Stimulated activated memory B cell treated with anti-CD40 and anti-IgM and Interleukin-4, amounts not matched to agents 10 μg/mL and 1 μg/mL and 100 μg/mL, for 72 hours (primary cell): ENCODE measurements around the gene RET.
A peak's percentile ranks its signal among the peaks of the same experiment; 100 is the strongest.
"Not testable (repeated sequence)": the region's sequence is repeated elsewhere in the genome, so short reads cannot be mapped to it uniquely, and the experiment has no call there.

Experiments used
- ATAC-seq: fragments of 150-1000 bp; cut with Tn5 transposase; 2 replicates; pipeline ENCODE4 v1.10.0; 2021
- H3K27ac Mint-ChIP-seq: one replicate; pipeline ENCODE4 v1.8.0; 2022; ENCODE audit warnings: mild to moderate bottlenecking, mixed read lengths
- H3K27me3 Mint-ChIP-seq: one replicate; pipeline ENCODE4 v1.8.0; 2022; ENCODE audit warnings: mixed read lengths
- H3K36me3 Mint-ChIP-seq: one replicate; pipeline ENCODE4 v1.8.0; 2022; ENCODE audit warnings: mixed read lengths
- H3K4me1 Mint-ChIP-seq: one replicate; pipeline ENCODE4 v1.8.0; 2022; ENCODE audit warnings: mixed read lengths
- H3K4me3 Mint-ChIP-seq: one replicate; pipeline ENCODE4 v1.8.0; 2022; ENCODE audit warnings: mild to moderate bottlenecking, moderate library complexity, mixed read lengths
- H3K9me3 Mint-ChIP-seq: one replicate; pipeline ENCODE4 v1.8.0; 2022; ENCODE audit warnings: mixed read lengths

Gene RET

DNA sequence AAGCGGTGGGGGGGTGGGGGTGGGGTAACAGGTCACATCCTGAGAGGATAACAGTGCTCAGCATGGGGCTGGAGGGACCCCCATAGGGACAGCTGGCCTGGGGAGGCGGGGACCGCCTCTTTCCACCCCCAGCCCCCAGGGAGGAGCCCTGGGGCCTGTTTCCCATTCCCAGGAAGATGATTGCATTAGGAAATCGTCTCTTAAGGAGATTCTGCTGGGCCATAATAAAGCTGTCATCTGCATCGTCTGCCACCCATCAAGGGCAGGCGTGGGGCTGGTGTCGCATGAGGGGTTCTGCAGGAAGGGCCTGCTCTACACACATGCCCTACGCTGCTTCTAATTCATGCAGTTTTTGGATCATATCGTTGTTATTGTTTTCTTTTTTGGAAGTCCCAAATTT, 17.2 kb downstream of the RET start:
- Mint-ChIP-seq H3K36me3 (no peaks in the 10 kb centered on the region), H3K4me1 (no peaks in the 10 kb centered on the region), H3K4me3 (no peak overlapping the region), H3K9me3 (no peaks in the 10 kb centered on the region), H3K27me3 (peaks cover 7% of the 10 kb centered on the region), H3K27ac (no peak overlapping the region)
- no peak for ATAC-seq

DNA sequence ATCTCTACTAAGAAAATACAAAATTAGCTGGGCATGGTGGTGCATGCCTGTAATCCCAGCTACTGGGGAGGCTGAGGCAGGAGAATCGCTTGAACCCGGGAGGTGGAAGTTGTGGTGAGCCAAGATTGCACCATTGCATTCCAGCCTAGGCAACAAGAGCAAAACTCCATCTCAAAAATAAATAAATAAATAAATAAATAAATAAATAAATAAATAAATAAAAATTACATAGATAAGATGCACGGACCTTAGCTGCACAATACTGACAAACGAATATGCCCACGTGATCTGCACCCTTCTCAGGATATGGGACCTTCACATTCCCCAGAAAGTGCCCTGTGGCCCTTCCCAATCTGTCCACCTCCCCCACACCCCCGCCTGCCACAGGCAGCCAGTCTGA, 22.5 kb downstream of the RET start:
- H3K27me3 Mint-ChIP-seq, result peaks cover 38% of the 10 kb centered on the region
- ATAC-seq, H3K4me1 Mint-ChIP-seq, H3K4me3 Mint-ChIP-seq, H3K9me3 Mint-ChIP-seq, H3K27ac Mint-ChIP-seq, H3K36me3 Mint-ChIP-seq: not testable (repeated sequence)

DNA sequence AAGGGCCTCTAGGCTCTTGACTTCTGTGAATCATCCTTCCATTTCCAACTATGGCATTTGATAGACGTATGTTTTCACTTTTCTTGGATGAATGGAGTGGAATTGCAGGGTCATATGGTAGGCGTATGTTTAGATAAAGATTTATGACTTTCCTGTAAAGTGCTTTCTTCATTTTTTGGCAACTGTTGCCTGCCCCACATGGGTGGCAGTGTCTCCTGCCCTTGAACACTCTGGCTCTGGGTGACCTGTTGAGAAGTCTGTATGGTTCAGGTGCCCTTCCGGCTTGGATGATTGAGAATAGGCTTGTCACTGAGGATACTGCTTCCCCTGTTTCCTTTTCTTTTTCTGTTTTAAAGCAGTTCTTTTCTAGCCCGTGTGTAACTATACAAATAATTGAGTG, 23.1 kb downstream of the RET start:
- no peak overlapping the region for H3K27ac Mint-ChIP-seq
- peaks cover under 1% of the 10 kb centered on the region for H3K4me1 Mint-ChIP-seq
- no peaks in the 10 kb centered on the region for H3K9me3 Mint-ChIP-seq
- no peak overlapping the region for H3K4me3 Mint-ChIP-seq
- H3K36me3 Mint-ChIP-seq, result no peaks in the 10 kb centered on the region
- H3K27me3 Mint-ChIP-seq, result peaks cover 38% of the 10 kb centered on the region
- no peak for ATAC-seq

DNA sequence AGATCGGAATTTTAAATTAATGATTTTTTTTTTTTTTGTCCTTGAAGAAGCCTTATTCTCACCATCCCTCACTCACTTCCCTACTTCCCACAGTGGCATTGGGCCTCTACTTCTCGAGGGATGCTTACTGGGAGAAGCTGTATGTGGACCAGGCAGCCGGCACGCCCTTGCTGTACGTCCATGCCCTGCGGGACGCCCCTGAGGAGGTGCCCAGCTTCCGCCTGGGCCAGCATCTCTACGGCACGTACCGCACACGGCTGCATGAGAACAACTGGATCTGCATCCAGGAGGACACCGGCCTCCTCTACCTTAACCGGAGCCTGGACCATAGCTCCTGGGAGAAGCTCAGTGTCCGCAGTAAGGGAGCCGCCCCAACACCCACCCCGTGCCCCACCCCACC, 23.5 kb downstream of the RET start:
- ATAC-seq, result no peak
- H3K27me3 Mint-ChIP-seq, result peaks cover 38% of the 10 kb centered on the region
- no peak overlapping the region for H3K27ac Mint-ChIP-seq
- H3K4me1 Mint-ChIP-seq, result peaks cover 5% of the 10 kb centered on the region
- no peaks in the 10 kb centered on the region for H3K9me3 Mint-ChIP-seq
- no peaks in the 10 kb centered on the region for H3K36me3 Mint-ChIP-seq
- H3K4me3 Mint-ChIP-seq, result no peak overlapping the region

DNA sequence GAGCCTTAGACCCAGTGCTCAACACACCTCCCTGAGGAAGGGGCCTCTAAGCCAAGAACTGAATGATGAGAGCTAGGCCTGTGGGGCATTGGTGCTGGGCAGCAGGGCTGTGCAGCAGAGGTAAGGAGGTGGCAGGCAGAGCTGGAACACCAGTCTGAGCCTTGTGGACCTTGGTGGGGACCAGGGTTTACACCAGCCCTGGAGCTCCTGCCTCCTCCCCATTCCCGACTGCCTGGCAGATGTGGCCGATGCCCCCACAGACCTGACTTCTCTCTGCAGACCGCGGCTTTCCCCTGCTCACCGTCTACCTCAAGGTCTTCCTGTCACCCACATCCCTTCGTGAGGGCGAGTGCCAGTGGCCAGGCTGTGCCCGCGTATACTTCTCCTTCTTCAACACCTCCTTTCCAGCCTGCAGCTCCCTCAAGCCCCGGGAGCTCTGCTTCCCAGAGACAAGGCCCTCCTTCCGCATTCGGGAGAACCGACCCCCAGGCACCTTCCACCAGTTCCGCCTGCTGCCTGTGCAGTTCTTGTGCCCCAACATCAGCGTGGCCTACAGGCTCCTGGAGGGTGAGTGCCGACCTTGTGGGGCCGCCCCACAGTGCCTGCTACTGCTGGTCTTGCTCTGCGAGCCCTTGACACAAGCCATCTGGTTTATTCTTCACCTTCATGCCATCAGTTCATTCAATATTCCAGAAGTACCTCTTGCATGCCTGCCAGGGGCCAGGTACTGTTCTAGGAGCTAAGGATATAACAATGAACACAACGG, 25.4 kb downstream of the RET start:
- no peak for ATAC-seq
- Mint-ChIP-seq H3K27me3 (peaks cover 38% of the 10 kb centered on the region), H3K4me1 (peaks cover 20% of the 10 kb centered on the region), H3K27ac (no peak overlapping the region), H3K36me3 (no peaks in the 10 kb centered on the region), H3K9me3 (no peaks in the 10 kb centered on the region), H3K4me3 (no peak overlapping the region)

DNA sequence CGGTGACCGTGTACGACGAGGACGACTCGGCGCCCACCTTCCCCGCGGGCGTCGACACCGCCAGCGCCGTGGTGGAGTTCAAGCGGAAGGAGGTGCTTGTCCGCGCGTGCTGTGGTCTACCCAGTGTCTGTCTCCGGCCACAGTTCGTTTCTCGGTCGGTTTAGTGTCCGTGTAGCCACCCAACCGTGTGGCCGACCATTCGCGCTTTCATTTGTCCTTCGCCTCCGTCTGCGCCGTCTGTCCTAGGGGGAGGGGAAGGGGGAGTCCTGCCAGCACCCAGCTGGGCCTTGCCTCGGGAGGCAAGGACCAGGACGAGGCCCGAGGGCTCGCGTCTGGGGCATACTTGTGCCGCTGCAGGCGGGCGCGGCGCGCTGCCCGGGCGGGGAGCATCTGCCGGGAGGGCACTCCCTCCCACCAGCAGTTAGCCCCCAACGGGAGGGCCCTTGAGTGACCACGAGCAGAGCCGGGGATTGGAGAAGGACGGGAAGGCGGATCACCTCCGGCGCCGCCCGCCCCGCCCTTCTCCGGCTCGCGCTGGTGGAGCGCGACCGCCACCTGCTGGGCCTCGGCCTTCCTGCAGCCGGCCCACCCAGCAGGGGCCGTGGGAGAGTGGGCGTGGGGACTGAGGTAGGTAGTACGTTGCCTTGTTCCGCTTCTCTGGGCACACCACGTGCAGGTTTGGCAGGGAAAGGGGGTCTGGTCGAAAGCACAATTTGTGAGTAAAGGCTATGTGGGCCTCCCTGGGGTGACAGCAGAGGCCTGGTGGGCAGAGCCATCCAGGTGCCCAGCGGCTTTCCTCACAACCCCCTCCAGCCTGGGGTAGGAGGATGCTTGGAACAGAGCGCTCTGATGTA, 28.5 kb downstream of the RET start:
- peak; percentile 88 for ATAC-seq
- Mint-ChIP-seq H3K36me3 (no peaks in the 10 kb centered on the region), H3K27ac (peak overlapping the region; percentile 77), H3K4me3 (peak overlapping the region; percentile 80), H3K9me3 (no peaks in the 10 kb centered on the region), H3K4me1 (peaks cover 25% of the 10 kb centered on the region), H3K27me3 (peaks cover 29% of the 10 kb centered on the region)

DNA sequence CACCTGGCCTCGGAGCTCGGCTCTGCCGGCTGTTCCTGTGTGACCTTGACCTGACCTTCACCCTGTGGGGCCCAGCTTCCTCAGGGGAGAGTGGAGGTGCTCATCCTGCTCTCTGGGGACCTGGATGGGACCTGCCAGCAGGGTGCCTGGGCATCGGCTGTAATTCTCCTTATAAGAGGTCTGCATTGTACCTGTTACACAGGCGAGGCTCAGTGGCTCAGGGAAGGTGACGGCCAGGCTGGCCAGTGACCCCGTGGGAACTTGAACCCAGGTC, 29.0 kb downstream of the RET start:
- H3K4me1 Mint-ChIP-seq, result peaks cover 30% of the 10 kb centered on the region
- H3K27ac Mint-ChIP-seq, result peak overlapping the region; percentile 77
- H3K36me3 Mint-ChIP-seq, result no peaks in the 10 kb centered on the region
- ATAC-seq, result no peak
- peaks cover 29% of the 10 kb centered on the region for H3K27me3 Mint-ChIP-seq
- no peak overlapping the region for H3K4me3 Mint-ChIP-seq
- no peaks in the 10 kb centered on the region for H3K9me3 Mint-ChIP-seq

DNA sequence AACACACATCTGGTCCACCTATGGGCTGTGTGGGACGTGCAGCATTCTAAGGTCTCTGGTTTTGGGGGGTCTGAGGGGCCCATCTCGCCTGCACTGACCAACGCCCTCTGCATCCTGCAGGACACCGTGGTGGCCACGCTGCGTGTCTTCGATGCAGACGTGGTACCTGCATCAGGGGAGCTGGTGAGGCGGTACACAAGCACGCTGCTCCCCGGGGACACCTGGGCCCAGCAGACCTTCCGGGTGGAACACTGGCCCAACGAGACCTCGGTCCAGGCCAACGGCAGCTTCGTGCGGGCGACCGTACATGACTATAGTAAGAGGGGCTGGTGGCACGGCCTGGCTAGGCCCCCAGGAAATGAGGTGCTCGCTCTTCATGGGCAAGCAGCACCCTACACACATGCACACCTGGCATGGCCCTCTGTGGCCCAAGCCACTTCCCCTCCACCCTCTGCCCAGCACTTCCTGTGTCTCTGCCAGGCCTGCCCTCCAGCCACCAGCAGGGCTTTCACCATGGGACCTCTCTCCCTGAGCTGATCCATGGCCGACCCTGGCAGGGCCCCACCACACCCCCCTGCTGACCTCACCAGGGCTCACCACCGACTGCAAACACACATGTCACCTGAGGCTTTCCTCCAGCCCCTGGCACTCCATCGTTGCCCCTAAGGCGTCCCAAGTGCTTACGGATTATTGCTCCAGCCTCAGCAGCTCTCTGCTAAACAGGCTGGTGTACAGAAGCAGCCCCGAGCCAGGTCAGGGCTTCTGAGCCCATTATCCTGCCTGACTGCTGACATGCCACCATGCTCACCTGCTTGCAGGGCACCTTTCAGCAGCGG, 29.6 kb downstream of the RET start:
- Mint-ChIP-seq H3K9me3 (no peaks in the 10 kb centered on the region), H3K27ac (peak overlapping the region; percentile 77), H3K36me3 (no peaks in the 10 kb centered on the region), H3K4me3 (peak overlapping the region; percentile 35), H3K4me1 (peaks cover 30% of the 10 kb centered on the region), H3K27me3 (peaks cover 25% of the 10 kb centered on the region)
- ATAC-seq, result peak; percentile 12

DNA sequence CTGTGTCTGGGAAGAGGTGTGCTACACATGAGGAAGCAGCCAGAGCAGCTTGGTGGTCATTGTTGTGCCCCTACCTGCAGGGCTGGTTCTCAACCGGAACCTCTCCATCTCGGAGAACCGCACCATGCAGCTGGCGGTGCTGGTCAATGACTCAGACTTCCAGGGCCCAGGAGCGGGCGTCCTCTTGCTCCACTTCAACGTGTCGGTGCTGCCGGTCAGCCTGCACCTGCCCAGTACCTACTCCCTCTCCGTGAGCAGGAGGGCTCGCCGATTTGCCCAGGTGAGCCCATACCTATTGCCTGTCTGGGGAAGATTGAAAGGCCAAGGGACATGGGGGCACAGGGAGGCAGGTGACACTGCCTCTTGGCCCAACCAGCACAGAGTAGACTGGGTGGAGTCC, 32.1 kb downstream of the RET start:
- no peak for ATAC-seq
- no peak overlapping the region for H3K4me3 Mint-ChIP-seq

DNA sequence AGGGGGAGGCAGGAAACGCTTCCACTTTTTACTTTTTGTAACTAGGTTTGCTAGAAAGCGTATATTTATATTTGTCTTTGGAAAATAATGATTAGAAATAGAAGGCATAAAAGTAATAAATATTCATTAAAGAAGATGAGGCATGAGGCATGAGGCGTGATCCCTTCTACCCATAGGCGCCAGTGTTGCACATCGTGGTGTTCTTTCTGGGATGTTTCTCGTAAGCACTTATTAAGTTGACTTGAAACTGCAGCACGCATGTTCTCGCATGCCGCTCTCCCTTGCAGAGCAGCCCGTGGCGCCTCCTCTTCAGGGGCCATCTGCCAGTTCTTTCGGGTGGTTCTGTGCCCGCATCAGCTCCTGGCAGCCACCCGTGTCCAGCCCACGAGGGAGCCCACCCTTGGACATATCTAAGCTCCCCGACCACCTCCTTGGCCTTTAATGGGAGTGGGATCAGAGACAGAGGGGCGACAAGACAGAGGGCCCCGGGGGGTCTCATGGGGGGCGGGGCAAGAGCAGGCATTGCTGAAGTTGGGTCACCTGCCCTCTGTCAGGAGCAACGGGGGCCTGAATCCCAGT, 32.9 kb downstream of the RET start:
- Mint-ChIP-seq H3K4me3 (no peak overlapping the region), H3K27ac (peak overlapping the region; percentile 62), H3K9me3 (no peaks in the 10 kb centered on the region), H3K27me3 (no peaks in the 10 kb centered on the region), H3K4me1 (peaks cover 30% of the 10 kb centered on the region), H3K36me3 (no peaks in the 10 kb centered on the region)
- ATAC-seq, result no peak

More for the DNA sequence above, 32.1 kb downstream of the RET start:
- Mint-ChIP-seq H3K9me3 (no peaks in the 10 kb centered on the region), H3K4me1 (peaks cover 30% of the 10 kb centered on the region), H3K27me3 (no peaks in the 10 kb centered on the region), H3K27ac (no peak overlapping the region), H3K36me3 (no peaks in the 10 kb centered on the region)

DNA sequence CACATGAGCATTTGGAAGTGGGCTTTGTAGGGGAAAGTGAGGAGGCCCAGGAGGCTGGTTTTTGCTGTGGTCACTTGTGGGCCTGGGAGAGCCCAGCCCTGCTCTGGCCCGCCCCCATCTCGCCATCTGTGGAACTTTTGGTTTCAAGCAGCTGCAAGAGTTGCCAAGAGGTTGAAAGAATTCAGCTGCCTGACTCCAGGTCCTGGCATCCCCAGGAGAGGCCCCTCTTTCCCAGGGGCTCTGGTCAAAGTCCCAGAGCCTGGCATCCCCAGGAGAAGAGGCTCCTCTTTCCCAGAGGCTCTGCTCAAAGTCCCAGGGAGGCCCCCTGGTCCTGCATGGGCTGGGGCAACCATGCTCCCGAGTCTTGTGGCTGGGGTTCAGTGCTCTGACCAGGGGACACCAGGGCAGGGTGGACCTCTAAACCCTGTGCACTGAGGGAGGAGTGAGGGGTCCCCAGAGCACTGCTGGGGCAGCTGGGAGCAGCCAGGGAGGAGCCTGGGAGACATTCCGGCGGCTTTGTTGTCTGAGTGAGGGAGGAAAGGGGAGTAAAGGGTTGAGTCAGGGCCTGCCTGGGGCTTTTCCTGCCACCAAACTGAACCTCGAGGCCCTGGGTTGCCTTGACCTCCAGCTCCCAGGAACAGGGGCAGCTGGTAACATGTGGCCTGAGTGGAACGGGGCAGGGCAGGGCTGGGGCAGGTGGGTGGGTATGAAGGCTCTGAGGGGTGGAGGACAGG, 33.6 kb downstream of the RET start:
- ATAC-seq, result no peak
- H3K27ac Mint-ChIP-seq, result peak overlapping the region; percentile 62

DNA sequence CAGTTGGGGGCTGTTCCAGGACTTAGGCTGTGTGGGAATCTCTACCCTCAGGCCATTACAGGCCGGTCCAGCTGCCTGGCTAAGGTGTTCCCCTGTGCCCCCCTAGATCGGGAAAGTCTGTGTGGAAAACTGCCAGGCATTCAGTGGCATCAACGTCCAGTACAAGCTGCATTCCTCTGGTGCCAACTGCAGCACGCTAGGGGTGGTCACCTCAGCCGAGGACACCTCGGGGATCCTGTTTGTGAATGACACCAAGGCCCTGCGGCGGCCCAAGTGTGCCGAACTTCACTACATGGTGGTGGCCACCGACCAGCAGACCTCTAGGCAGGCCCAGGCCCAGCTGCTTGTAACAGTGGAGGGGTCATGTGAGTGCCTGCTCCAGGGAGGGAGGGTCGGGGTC, 34.2 kb downstream of the RET start:
- no peaks in the 10 kb centered on the region for H3K9me3 Mint-ChIP-seq
- H3K4me3 Mint-ChIP-seq, result no peak overlapping the region
- H3K36me3 Mint-ChIP-seq, result no peaks in the 10 kb centered on the region
- H3K27ac Mint-ChIP-seq, result peak overlapping the region; percentile 62
- H3K27me3 Mint-ChIP-seq, result no peaks in the 10 kb centered on the region
- ATAC-seq, result no peak
- H3K4me1 Mint-ChIP-seq, result peaks cover 22% of the 10 kb centered on the region

More for the DNA sequence above, 33.6 kb downstream of the RET start:
- H3K27me3 Mint-ChIP-seq, result no peaks in the 10 kb centered on the region
- no peaks in the 10 kb centered on the region for H3K9me3 Mint-ChIP-seq
- H3K4me3 Mint-ChIP-seq, result no peak overlapping the region
- H3K4me1 Mint-ChIP-seq, result peaks cover 24% of the 10 kb centered on the region
- no peaks in the 10 kb centered on the region for H3K36me3 Mint-ChIP-seq

DNA sequence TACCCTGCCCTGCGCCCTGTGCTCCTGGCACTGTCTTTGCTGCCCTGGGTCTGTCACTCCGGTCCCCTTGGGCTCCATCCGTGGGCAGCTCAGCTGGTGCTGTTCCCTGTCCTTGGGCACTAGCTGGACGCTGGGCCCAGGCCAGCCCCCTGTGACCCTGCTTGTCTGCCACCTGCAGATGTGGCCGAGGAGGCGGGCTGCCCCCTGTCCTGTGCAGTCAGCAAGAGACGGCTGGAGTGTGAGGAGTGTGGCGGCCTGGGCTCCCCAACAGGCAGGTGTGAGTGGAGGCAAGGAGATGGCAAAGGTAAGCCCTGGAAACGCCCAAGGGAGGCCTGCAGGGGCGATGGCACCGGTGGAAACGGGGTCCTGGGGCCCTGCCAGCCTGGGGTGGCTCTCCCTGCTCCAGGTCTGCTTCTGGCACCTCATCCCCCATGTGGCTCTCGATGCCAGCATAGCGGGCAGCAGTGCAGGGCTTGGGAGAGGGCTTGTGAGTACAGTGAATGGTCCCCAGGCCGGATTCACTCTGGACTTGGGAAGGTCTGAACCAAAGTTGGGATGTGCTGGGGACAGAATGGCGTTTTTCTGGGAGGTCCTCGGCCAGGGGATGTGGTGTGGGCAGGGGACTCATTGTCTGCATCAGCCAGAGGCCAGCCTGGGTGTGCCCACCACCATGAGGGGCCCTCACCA, 35.2 kb downstream of the RET start:
- ATAC-seq, result no peak
- no peaks in the 10 kb centered on the region for H3K27me3 Mint-ChIP-seq
- H3K4me1 Mint-ChIP-seq, result peaks cover 12% of the 10 kb centered on the region
- H3K27ac Mint-ChIP-seq, result no peak overlapping the region
- no peaks in the 10 kb centered on the region for H3K9me3 Mint-ChIP-seq
- H3K4me3 Mint-ChIP-seq, result no peak overlapping the region
- H3K36me3 Mint-ChIP-seq, result no peaks in the 10 kb centered on the region

DNA sequence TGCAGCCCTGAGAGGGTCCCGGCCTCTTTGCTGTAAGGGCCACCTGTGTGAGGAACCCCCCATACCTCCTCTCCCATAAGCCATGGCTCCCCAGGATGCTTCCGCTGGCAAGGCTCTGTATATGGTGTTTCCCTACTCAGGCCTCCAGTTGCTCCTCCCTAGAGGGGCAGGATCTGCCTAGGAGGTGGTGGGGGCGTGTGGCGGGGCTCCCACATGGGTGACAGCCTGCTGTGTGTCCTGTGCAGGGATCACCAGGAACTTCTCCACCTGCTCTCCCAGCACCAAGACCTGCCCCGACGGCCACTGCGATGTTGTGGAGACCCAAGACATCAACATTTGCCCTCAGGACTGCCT, 35.7 kb downstream of the RET start:
- H3K4me1 Mint-ChIP-seq, result peaks cover 11% of the 10 kb centered on the region
- no peak overlapping the region for H3K27ac Mint-ChIP-seq
- H3K4me3 Mint-ChIP-seq, result no peak overlapping the region
- no peak for ATAC-seq
- H3K9me3 Mint-ChIP-seq, result no peaks in the 10 kb centered on the region
- no peaks in the 10 kb centered on the region for H3K27me3 Mint-ChIP-seq
- no peaks in the 10 kb centered on the region for H3K36me3 Mint-ChIP-seq
